GM18858 (cell line): ENCODE data around the gene SPATC1L.
"Not testable (repeated sequence)": the region's sequence is repeated elsewhere in the genome, so short reads cannot be mapped to it uniquely, and the experiment has no call there.

Source experiments
- ATAC-seq: cut with Tn5 transposase; IDR thresholded peaks from one replicate; pipeline ENCODE4 v1.9.1; 2021; ENCODE audit not compliant: unreplicated experiment

SPATC1L gene

GRCh38 chr21:46183910-46184624 is at the start of gene SPATC1L:
Gene SPATC1L, minus strand, starts transcription at chr21:46184459. Its CDS starts 1,643 bp downstream, at chr21:46182816.
- peak; percentile 44 for ATAC-seq

- ATAC-seq = no peak
Measured at GRCh38 chr21:46229923-46230260, 45.6 kb upstream of the SPATC1L start.

GRCh38 chr21:46229133-46229922 is 45.1 kb upstream of the SPATC1L start:
- ATAC-seq = no peak

- peak; percentile 53 for ATAC-seq
Measured at GRCh38 chr21:46228345-46229051, 44.2 kb upstream of the SPATC1L start, which contains the start of gene LSS. Gene LSS, minus strand, starts transcription at chr21:46228774. Its CDS starts 29 bp downstream, at chr21:46228745.

- no peak for ATAC-seq
Measured at GRCh38 chr21:46227811-46228344, 43.6 kb upstream of the SPATC1L start.

GRCh38 chr21:46226920-46227599 is 42.8 kb upstream of the SPATC1L start:
- no peak for ATAC-seq

GRCh38 chr21:46226146-46226545 is 41.9 kb upstream of the SPATC1L start:
- ATAC-seq = no peak

GRCh38 chr21:46223661-46224060 is 39.4 kb upstream of the SPATC1L start:
- ATAC-seq = not testable (repeated sequence)

- no peak for ATAC-seq
Measured at GRCh38 chr21:46223217-46223616, 39.0 kb upstream of the SPATC1L start.

GRCh38 chr21:46222436-46223116 is 38.3 kb upstream of the SPATC1L start:
- no peak for ATAC-seq

GRCh38 chr21:46221664-46222435 is 37.6 kb upstream of the SPATC1L start:
- ATAC-seq = no peak

- ATAC-seq = no peak
Measured at GRCh38 chr21:46220847-46221246, 36.6 kb upstream of the SPATC1L start.

- ATAC-seq = no peak
Measured at GRCh38 chr21:46220275-46220810, 36.1 kb upstream of the SPATC1L start.

- ATAC-seq = no peak
Measured at GRCh38 chr21:46219591-46220239, 35.5 kb upstream of the SPATC1L start.

- no peak for ATAC-seq
Measured at GRCh38 chr21:46218906-46219590, 34.8 kb upstream of the SPATC1L start.

GRCh38 chr21:46217511-46218196 is 33.4 kb upstream of the SPATC1L start:
- ATAC-seq = no peak

GRCh38 chr21:46216132-46216747 is 32.0 kb upstream of the SPATC1L start:
- no peak for ATAC-seq
